Stimulated activated naive CD8-positive, alpha-beta T cell treated with anti-CD3 and anti-CD28 coated beads, Interleukin-15, Interleukin-2, amounts not matched to agents 100 ng/mL and 50 ng/mL, for 24 hours (primary cell): ENCODE measurements around the gene TUBGCP3.
"Not testable (repeated sequence)": the region's sequence is repeated elsewhere in the genome, so short reads cannot be mapped to it uniquely, and the experiment has no call there.

Experiments
- H3K27ac Mint-ChIP-seq: one replicate; pipeline ENCODE4 v1.8.0; 2021; ENCODE audit warnings: mild to moderate bottlenecking, mixed read lengths
- H3K27me3 Mint-ChIP-seq: one replicate; pipeline ENCODE4 v1.8.0; 2021; ENCODE audit warnings: mixed read lengths
- H3K36me3 Mint-ChIP-seq: one replicate; pipeline ENCODE4 v1.8.0; 2021; ENCODE audit warnings: low read depth, mixed read lengths
- H3K4me1 Mint-ChIP-seq: one replicate; pipeline ENCODE4 v1.8.0; 2021; ENCODE audit warnings: low read depth, mixed read lengths
- H3K4me3 Mint-ChIP-seq: one replicate; pipeline ENCODE4 v1.8.0; 2021; ENCODE audit warnings: mild to moderate bottlenecking, mixed read lengths
- H3K9me3 Mint-ChIP-seq: one replicate; pipeline ENCODE4 v1.8.0; 2021; ENCODE audit warnings: mixed read lengths

TUBGCP3 gene

GRCh38 chr13:112587764-112588489 lies at the start of gene TUBGCP3:
Gene TUBGCP3, minus strand, starts transcription at chr13:112588153. Its CDS starts 173 bp downstream, at chr13:112587980.
- Mint-ChIP-seq H3K9me3 (no peaks in the 10 kb centered on the region), H3K36me3 (peaks cover 5% of the 10 kb centered on the region), H3K27me3 (peaks cover 3% of the 10 kb centered on the region), H3K27ac (peak within 1 kb of the TSS; percentile 96), H3K4me1 (peaks cover 43% of the 10 kb centered on the region), H3K4me3 (peak within 1 kb of the TSS; percentile 95)

- Mint-ChIP-seq H3K27ac (no peak overlapping the region), H3K4me3 (no peak overlapping the region), H3K36me3 (no peaks in the 10 kb centered on the region), H3K4me1 (no peaks in the 10 kb centered on the region), H3K27me3 (peaks cover 33% of the 10 kb centered on the region), H3K9me3 (no peaks in the 10 kb centered on the region)
Measured at GRCh38 chr13:112637017-112637801, 49.3 kb upstream of the TUBGCP3 start.

GRCh38 chr13:112636401-112636975 lies 48.5 kb upstream of the TUBGCP3 start:
- Mint-ChIP-seq H3K27ac (no peak overlapping the region), H3K36me3 (no peaks in the 10 kb centered on the region), H3K4me3 (no peak overlapping the region), H3K4me1 (no peaks in the 10 kb centered on the region), H3K9me3 (no peaks in the 10 kb centered on the region), H3K27me3 (peaks cover 33% of the 10 kb centered on the region)

GRCh38 chr13:112635323-112635722 lies 47.4 kb upstream of the TUBGCP3 start:
- peaks cover 36% of the 10 kb centered on the region for H3K27me3 Mint-ChIP-seq
- no peak overlapping the region for H3K4me3 Mint-ChIP-seq
- H3K9me3 Mint-ChIP-seq: no peaks in the 10 kb centered on the region
- H3K4me1 Mint-ChIP-seq: no peaks in the 10 kb centered on the region
- no peaks in the 10 kb centered on the region for H3K36me3 Mint-ChIP-seq
- no peak overlapping the region for H3K27ac Mint-ChIP-seq

- Mint-ChIP-seq H3K36me3 (no peaks in the 10 kb centered on the region), H3K27me3 (peaks cover 29% of the 10 kb centered on the region), H3K27ac (no peak overlapping the region), H3K4me1 (no peaks in the 10 kb centered on the region), H3K9me3 (no peaks in the 10 kb centered on the region), H3K4me3 (no peak overlapping the region)
Measured at GRCh38 chr13:112634102-112634501, 46.1 kb upstream of the TUBGCP3 start.

GRCh38 chr13:112630226-112630625 lies 42.3 kb upstream of the TUBGCP3 start:
- H3K27me3 Mint-ChIP-seq: peaks cover 20% of the 10 kb centered on the region
- H3K9me3 Mint-ChIP-seq, H3K36me3 Mint-ChIP-seq, H3K4me1 Mint-ChIP-seq, H3K4me3 Mint-ChIP-seq, H3K27ac Mint-ChIP-seq: not testable (repeated sequence)

GRCh38 chr13:112629161-112629560 lies 41.2 kb upstream of the TUBGCP3 start:
- Mint-ChIP-seq H3K27ac (no peak overlapping the region), H3K4me3 (no peak overlapping the region), H3K4me1 (no peaks in the 10 kb centered on the region), H3K36me3 (no peaks in the 10 kb centered on the region), H3K27me3 (peaks cover 20% of the 10 kb centered on the region), H3K9me3 (no peaks in the 10 kb centered on the region)

- not testable (repeated sequence) for H3K4me3 Mint-ChIP-seq, H3K4me1 Mint-ChIP-seq, H3K9me3 Mint-ChIP-seq, H3K27ac Mint-ChIP-seq, H3K36me3 Mint-ChIP-seq
- H3K27me3 Mint-ChIP-seq: peaks cover 17% of the 10 kb centered on the region
Measured at GRCh38 chr13:112627613-112628012, 39.7 kb upstream of the TUBGCP3 start.

GRCh38 chr13:112627161-112627560 lies 39.2 kb upstream of the TUBGCP3 start:
- H3K4me1 Mint-ChIP-seq: no peaks in the 10 kb centered on the region
- H3K27ac Mint-ChIP-seq: no peak overlapping the region
- no peaks in the 10 kb centered on the region for H3K9me3 Mint-ChIP-seq
- H3K36me3 Mint-ChIP-seq: no peaks in the 10 kb centered on the region
- H3K4me3 Mint-ChIP-seq: no peak overlapping the region
- H3K27me3 Mint-ChIP-seq: peaks cover 17% of the 10 kb centered on the region

- Mint-ChIP-seq H3K9me3 (no peaks in the 10 kb centered on the region), H3K36me3 (no peaks in the 10 kb centered on the region), H3K4me3 (no peak overlapping the region), H3K4me1 (no peaks in the 10 kb centered on the region), H3K27me3 (peaks cover 17% of the 10 kb centered on the region), H3K27ac (no peak overlapping the region)
Measured at GRCh38 chr13:112626761-112627160, 38.8 kb upstream of the TUBGCP3 start.

- Mint-ChIP-seq H3K9me3 (no peaks in the 10 kb centered on the region), H3K27me3 (peaks cover 13% of the 10 kb centered on the region), H3K36me3 (no peaks in the 10 kb centered on the region), H3K4me3 (no peak overlapping the region), H3K27ac (no peak overlapping the region), H3K4me1 (no peaks in the 10 kb centered on the region)
Measured at GRCh38 chr13:112626124-112626523, 38.2 kb upstream of the TUBGCP3 start.

- no peak overlapping the region for H3K4me3 Mint-ChIP-seq
- no peaks in the 10 kb centered on the region for H3K9me3 Mint-ChIP-seq
- H3K36me3 Mint-ChIP-seq: no peaks in the 10 kb centered on the region
- H3K4me1 Mint-ChIP-seq: no peaks in the 10 kb centered on the region
- H3K27ac Mint-ChIP-seq: no peak overlapping the region
- H3K27me3 Mint-ChIP-seq: peaks cover 8% of the 10 kb centered on the region
Measured at GRCh38 chr13:112625698-112626097, 37.7 kb upstream of the TUBGCP3 start.

- Mint-ChIP-seq H3K9me3 (no peaks in the 10 kb centered on the region), H3K36me3 (no peaks in the 10 kb centered on the region), H3K27ac (no peak overlapping the region), H3K27me3 (peaks cover 7% of the 10 kb centered on the region), H3K4me1 (no peaks in the 10 kb centered on the region), H3K4me3 (no peak overlapping the region)
Measured at GRCh38 chr13:112624602-112625430, 36.9 kb upstream of the TUBGCP3 start.

- Mint-ChIP-seq H3K9me3 (no peaks in the 10 kb centered on the region), H3K4me1 (no peaks in the 10 kb centered on the region), H3K27me3 (peaks cover 4% of the 10 kb centered on the region), H3K36me3 (no peaks in the 10 kb centered on the region), H3K4me3 (no peak overlapping the region), H3K27ac (no peak overlapping the region)
Measured at GRCh38 chr13:112624040-112624439, 36.1 kb upstream of the TUBGCP3 start.
